Superior temporal gyrus (tissue), 1 donor: ENCODE measurements around the gene PPARG.

Experiments
- DNase-seq: peaks from one replicate; pipeline ENCODE4 v3.0.0-alpha.2; 2016; ENCODE audit errors: extremely low spot score

PPARG gene

DNA sequence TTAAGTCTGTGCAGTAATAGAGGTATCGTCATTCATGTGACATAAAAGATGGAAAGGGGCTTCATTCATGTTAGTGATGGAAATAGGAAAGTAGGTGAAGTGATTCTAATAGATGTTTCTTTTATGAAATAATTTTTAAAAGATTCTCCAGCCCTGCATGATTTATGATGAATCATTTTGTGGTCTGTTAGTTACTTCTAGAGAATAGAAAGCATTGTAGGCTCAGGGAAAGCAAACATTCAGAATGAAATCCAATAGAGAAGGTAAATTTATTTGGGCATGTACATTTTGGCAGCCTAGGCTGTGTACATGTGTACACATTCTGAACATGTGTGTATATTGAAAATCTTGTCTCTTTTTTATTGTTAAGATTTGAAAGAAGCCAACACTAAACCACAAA is 23.1 kb downstream of the PPARG start:
- no peak for DNase-seq

- no peak for DNase-seq
These were observed 24.6 kb downstream of the PPARG start for GRCh38 chr3:12313519-12313918.

GRCh38 chr3:12316253-12316652 is 27.4 kb downstream of the PPARG start:
- DNase-seq, result no peak

DNA sequence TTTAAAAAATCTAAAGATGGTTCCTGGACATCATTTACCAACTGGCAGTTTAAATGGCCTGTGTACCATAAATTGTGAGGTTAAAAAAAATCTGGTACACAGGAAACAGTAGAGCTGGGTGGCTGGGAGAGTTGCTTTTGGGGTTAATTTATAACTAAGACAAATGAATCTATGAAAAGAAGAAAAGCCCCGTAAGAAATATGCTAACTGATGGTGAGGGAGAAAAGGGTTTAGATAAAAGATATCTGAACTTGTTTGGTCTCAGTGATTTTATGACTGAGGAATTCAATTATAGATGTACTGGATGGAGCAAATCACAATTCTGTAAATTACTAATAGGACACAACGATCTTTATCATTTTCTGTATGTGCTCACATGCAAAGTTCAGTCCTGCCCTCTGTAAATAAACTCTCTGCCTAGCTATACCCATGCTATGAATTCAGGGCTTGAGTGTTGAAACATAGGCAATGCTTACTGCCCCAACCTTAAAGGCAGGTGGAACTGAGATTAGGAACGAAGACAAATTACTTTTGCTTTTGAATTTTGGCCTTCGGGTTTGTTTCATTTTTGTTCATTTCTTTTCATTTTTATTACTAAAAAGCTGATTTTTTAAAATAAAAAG is 28.0 kb downstream of the PPARG start:
- DNase-seq, result no peak

DNA sequence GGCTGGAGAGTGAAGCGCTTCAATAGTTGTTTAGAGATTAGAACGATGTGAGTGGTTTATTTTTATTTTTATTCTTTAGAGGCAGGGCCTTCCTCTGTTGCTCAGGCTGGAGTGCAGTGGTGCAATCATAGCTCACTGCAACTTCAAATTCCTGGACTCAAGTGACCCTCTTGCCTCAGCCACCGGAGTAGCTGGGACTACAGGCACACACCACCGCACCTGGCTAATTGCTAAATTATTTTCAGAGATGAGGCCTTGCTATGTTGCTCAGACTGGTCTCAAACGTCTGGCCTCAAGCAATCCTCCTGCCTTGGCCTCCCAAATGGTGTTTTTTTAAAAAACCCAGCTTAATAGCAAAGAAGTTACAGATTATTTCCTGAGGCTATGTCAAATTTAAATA is 29.0 kb downstream of the PPARG start:
- no peak for DNase-seq

DNA sequence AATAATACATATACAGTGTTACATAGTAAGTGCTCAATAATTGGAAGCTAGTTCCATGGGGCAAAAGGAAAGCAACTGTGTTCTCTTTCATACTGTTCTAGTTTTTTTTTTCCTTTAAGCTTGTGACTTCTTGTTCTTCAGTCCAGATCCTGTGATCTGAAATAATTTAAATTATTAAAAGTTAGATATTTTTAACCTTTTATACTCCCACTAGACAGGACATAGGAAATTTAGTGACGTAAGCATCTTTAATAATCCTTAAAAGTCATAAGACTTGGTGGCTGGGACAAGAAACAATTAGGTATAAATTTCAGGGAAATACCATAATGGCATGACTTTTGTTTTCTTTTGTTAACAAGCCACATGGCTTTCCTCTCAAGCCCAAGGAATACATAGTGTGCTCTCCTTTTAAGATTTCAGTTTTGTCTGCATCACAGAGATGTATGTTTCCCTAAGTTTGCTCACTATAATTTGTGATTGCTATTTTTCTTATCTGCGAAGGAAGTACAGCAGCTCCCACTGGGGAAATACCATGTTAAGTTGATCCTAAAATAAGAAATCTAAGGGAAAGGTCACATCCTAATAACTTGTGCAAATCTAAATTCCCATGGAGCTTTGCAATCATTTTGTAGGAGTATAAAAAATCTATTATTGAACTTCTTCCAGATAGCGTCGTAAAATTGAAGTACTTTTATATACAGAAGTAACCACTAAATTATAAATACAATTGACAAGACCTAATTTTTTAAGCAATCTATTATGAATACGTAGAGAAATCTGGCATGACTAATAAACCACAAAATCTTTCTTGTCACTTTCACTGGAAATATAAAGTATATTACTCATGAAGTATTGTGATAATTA is 30.1 kb downstream of the PPARG start:
- no peak for DNase-seq

DNA sequence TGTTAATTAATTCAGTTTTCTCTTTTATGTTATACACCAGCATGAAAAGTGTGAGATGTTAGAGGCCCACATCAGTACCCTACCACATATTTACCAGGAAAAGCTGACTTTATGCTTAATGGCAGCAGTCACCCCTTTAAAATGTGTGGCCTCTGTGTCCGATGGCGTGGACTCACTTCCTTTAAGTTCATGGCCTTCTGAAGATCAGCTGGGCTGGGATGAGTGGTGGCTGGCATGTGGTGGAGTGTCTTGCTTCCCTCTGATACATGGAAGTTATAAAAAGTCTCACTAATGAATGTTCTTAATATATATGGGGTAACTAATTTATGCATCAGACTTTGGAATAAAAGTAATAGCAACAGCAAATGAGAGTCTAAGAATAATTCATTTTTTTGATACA is 32.1 kb downstream of the PPARG start:
- no peak for DNase-seq

DNA sequence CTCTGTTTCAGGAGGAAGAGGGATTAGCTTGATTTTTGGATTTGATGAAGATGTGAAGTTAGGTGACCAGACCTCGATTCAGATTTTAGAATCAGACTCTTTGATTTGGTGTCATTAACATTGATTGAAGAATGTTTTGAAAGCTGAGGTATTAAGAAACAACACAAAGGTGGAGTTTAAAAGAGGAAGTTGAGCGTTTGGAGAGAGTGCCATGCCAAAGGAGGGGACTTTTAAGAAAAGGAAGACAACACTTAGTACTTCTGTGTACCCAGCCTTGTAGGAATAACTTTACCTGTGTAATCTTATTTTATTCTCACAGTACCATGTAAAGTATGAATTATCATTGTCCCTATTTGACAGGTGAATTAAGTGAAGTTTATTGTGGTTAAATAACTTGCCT is 34.4 kb downstream of the PPARG start:
- no peak for DNase-seq

DNA sequence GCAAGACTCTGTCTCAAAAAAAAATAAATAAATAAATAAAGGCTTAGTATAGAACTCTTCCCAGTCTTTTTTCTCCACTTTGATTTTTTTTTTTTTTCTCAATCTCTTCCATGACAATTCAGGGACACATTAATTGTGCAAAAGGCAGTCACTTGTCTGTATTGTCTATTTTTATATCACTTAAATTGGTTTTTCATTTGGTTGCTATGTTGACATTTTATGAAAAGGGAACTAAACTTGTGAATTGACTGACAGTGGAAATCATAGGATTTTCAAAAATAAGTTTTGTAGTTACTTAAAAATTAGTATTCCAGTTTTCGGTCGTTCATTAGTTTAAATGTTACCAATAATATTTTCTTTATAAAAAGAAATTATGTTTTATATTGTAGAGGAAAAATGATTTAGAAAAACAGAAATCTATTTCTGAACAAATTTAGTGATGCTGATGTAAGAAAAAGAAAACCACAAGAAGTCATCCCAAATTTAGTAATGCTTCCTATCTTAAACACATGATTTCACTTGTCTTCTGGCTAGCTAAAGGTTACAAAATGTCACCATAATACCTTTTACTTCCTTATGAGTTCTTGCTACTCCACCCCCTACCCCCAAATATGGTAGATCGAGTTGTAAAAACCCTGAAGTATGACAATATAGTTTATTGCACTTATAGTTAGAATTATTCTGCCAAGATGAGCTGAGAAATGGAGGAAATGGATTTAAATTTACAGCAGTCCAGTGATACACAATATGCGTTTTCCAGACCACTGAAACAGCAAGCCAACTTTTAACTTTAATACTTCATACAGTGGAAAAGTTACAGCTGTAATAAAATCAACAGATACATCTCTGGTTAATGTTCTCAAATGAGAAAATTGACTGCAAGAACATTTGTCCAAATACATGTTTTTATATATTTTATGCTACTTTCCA is 37.0 kb downstream of the PPARG start:
- DNase-seq, result no peak

- DNase-seq, result no peak
These were observed 38.2 kb downstream of the PPARG start for GRCh38 chr3:12327021-12327420.

DNA sequence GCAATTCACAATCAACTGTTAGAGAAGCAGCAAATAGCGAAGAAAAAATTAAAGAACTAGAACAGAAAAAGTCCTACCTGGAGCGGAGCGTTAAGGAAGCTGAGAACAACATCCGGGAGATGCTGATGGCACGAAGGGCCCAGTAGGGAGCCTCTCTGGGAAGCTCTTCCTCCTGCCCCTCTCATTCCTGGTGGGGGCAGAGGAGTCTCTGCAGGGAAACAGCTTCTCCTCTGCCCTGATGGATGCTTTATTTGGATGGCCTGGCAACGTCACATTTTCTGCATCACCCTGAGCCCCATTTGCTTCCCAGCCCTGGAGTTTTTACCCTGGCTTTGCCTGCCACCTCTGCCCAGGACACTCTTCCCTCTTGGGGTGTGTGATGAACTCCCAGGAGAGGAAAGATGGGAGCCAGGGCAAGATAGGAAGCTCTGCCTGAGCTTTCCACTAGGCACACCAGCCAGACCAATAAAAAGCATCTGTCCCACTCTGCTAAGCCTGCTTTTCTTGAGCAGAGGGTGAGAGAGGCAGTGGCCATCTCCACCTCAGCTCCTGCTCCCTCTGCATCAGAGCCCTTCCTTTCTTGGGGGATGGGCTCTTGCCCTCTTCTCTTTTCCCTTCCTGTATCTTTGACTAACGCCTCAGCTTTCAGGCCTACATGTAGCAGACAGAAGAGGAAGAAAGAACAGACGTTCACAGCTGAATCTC is 39.4 kb downstream of the PPARG start:
- DNase-seq, result no peak

GRCh38 chr3:12328837-12329462 is 40.1 kb downstream of the PPARG start:
- DNase-seq, result no peak

GRCh38 chr3:12334786-12335185 is 45.9 kb downstream of the PPARG start:
- DNase-seq, result no peak

DNA sequence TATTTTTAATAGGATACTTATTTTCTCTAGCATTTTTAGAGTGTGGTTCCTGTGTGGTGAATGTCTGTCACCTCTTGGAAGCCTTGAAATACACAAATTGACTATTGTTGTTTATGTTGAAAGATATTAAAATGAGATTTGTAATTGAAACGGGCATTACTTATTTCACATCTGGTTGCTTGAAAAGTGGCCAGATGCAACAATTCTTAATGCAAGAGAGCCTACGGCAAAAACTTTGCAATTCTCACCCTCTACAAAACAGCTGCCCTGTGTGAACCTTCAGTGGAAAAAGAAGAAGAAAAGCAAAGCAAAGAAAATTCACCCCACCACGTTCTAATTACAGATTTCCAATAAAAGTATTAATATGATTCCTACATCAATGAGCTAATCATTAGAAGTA is 46.6 kb downstream of the PPARG start:
- DNase-seq, result no peak

GRCh38 chr3:12336099-12336498 is 47.2 kb downstream of the PPARG start:
- no peak for DNase-seq

DNA sequence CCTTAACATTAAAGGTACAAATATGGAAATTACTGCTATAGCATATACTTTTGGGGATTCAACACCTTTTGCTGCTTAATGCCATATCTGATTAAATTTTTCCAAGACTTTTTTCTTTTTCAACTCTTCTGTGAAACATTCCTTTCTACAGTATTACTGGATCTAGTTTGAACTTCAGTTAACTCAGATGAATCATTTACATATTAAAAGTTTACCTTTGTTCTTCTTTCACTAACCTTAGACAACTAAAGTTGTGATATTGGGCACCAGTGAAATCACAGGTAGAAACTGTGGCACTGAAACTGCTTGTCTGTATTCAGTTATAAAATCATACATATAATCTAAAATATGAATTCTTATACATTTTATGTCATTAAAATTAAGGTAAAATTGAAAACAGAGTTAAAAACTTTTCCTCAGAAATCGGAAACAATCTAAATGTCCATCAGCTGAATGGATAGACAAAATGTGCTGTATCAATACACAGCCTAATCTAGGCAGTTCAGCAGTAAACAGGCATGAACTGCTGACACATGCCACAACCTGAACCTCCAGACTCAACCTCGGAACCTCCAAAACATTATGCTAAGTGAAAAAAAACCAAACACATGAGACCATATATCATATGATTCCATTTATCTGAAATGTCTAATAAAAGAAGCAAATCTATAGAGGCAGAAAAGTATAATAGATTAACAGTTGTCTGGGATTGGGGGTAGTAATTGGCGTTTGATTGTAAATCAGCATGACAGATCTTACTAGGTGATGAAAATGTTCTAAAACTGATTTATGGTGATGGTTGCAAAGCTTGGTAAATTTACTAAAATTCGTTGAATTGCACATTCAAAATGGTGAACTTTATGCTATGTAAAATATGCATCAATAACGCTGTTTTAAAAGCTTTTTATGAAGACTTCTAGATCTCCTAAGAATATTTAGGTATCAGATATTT is 50.0 kb downstream of the PPARG start:
- no peak for DNase-seq

GRCh38 chr3:12339701-12340480 is 51.0 kb downstream of the PPARG start:
- no peak for DNase-seq

GRCh38 chr3:12340506-12340905 is 51.6 kb downstream of the PPARG start:
- DNase-seq, result no peak

- DNase-seq, result no peak
These were observed 53.3 kb downstream of the PPARG start for GRCh38 chr3:12342151-12342550.
